A549 (cell line): ENCODE measurements around the gene FAAP100.

ENCODE experiments used
- CHD2 ChIP-seq: fragments of 150-350 bp; IDR thresholded peaks from 2 replicates; pipeline ENCODE4 v1.6.1; 2014; ENCODE audit warnings: low read length; ENCODE audit not compliant: partially characterized antibody
- ESRRA ChIP-seq: fragments of 150-350 bp; IDR thresholded peaks from 2 replicates; pipeline ENCODE4 v1.6.1; 2014; ENCODE audit warnings: mild to moderate bottlenecking, low read length, borderline replicate concordance
- MAFK ChIP-seq: fragments of 450-650 bp; IDR thresholded peaks from 2 replicates; pipeline ENCODE4 v1.6.1; 2014; ENCODE audit not compliant: partially characterized antibody
- MAZ ChIP-seq: fragments of 150-350 bp; IDR thresholded peaks from 2 replicates; pipeline ENCODE4 v1.6.1; 2014; ENCODE audit warnings: antibody characterized with exemption, low read depth, low read length, borderline replicate concordance
- POLR2A ChIP-seq: IDR thresholded peaks from 2 replicates; pipeline ENCODE4 v1.6.1; 2012; ENCODE audit warnings: mild to moderate bottlenecking, low read length
- RAD21 ChIP-seq, 2 experiments: fragments of >200 bp in 1 of 2; sonication (Bioruptor Twin) in 1 of 2; formaldehyde crosslinking in 1 of 2; IDR thresholded peaks in 1 of 2; conservative IDR thresholded peaks in 1 of 2; 2 replicates in 1 of 2; 3 replicates in 1 of 2; pipeline ENCODE4 v1.6.1; 2012 to 2018; ENCODE audit warnings: inconsistent platforms in 1 of 2
- RCOR1 ChIP-seq: fragments of 150-350 bp; IDR thresholded peaks from 2 replicates; pipeline ENCODE4 v1.6.1; 2014; ENCODE audit warnings: antibody characterized with exemption, low read length, low read depth
- RNF2 ChIP-seq: fragments of 200-600 bp; sonication (generic); IDR thresholded peaks from 2 replicates; pipeline ENCODE4 v1.6.1; 2016; ENCODE audit warnings: low read depth, mild to moderate bottlenecking, antibody characterized with exemption, moderate library complexity, borderline replicate concordance
- SREBF2 ChIP-seq: fragments of 450-650 bp; IDR thresholded peaks from 2 replicates; pipeline ENCODE4 v1.6.1; 2014; ENCODE audit warnings: mild to moderate bottlenecking, moderate library complexity
- ZNF302 ChIP-seq: fragments of 250-450 bp; sonication (Bioruptor Pico); IDR thresholded peaks from 2 replicates; pipeline ENCODE4 v1.9.0; 2021; ENCODE audit warnings: inconsistent platforms, mild to moderate bottlenecking, moderate library complexity
- TF ChIP-seq, protein P1 (sequence below): fragments of 450-650 bp; IDR thresholded peaks from 2 replicates; pipeline ENCODE4 v1.6.1; 2014; ENCODE audit warnings: antibody characterized with exemption
- TF ChIP-seq, protein P2 (sequence below): fragments of >200 bp; sonication (Bioruptor Twin); formaldehyde crosslinking; IDR thresholded peaks from 3 replicates; pipeline ENCODE4 v1.5.1; 2016
- TF ChIP-seq, protein P3 (sequence below): fragments of 150-350 bp; IDR thresholded peaks from 2 replicates; pipeline ENCODE4 v1.6.1; 2014; ENCODE audit warnings: low read depth, mild to moderate bottlenecking, low read length
- TF ChIP-seq, protein P4 (sequence below): IDR thresholded peaks from 2 replicates; pipeline ENCODE4 v1.6.1; 2012

DNA sequence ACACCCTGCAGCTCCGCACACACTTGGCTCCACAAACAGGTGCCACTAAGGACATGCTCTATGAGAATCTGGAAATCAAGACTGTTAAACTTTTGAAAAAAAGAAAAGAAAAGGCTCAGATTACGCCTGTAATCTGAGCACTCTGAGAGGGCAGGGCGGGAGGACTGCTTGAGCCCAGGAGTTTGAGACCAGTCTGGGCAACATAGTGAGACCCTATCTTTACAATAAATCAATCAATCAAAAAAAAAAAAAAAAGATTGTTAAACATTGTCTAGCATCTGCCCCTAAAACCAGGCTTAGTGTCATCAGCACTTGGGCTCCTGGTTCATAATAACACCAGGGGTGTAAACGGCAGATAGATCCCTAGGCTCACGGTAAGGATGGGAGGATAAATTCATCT lies 37.5 kb upstream of the FAAP100 start:
- no peak for TF ChIP-seq POLR2A
- TF ChIP-seq, protein P1, sequence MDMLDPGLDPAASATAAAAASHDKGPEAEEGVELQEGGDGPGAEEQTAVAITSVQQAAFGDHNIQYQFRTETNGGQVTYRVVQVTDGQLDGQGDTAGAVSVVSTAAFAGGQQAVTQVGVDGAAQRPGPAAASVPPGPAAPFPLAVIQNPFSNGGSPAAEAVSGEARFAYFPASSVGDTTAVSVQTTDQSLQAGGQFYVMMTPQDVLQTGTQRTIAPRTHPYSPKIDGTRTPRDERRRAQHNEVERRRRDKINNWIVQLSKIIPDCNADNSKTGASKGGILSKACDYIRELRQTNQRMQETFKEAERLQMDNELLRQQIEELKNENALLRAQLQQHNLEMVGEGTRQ, result no peak
- no peak for TF ChIP-seq CHD2
- TF ChIP-seq, protein P2, sequence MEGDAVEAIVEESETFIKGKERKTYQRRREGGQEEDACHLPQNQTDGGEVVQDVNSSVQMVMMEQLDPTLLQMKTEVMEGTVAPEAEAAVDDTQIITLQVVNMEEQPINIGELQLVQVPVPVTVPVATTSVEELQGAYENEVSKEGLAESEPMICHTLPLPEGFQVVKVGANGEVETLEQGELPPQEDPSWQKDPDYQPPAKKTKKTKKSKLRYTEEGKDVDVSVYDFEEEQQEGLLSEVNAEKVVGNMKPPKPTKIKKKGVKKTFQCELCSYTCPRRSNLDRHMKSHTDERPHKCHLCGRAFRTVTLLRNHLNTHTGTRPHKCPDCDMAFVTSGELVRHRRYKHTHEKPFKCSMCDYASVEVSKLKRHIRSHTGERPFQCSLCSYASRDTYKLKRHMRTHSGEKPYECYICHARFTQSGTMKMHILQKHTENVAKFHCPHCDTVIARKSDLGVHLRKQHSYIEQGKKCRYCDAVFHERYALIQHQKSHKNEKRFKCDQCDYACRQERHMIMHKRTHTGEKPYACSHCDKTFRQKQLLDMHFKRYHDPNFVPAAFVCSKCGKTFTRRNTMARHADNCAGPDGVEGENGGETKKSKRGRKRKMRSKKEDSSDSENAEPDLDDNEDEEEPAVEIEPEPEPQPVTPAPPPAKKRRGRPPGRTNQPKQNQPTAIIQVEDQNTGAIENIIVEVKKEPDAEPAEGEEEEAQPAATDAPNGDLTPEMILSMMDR, result no peak
- TF ChIP-seq MAZ, result no peak
- no peak for TF ChIP-seq RCOR1
- TF ChIP-seq RAD21 (conservative IDR thresholded peaks at IDR 0.05 in 1 of 2, IDR thresholded peaks at IDR 0.05 in 1 of 2), result no peak
- TF ChIP-seq ESRRA, result no peak
- TF ChIP-seq MAFK, result no peak
- TF ChIP-seq ZNF302 (CRISPR knock-in tag), result no peak
- TF ChIP-seq RNF2, result no peak
- TF ChIP-seq SREBF2, result no peak
- TF ChIP-seq, protein P3, sequence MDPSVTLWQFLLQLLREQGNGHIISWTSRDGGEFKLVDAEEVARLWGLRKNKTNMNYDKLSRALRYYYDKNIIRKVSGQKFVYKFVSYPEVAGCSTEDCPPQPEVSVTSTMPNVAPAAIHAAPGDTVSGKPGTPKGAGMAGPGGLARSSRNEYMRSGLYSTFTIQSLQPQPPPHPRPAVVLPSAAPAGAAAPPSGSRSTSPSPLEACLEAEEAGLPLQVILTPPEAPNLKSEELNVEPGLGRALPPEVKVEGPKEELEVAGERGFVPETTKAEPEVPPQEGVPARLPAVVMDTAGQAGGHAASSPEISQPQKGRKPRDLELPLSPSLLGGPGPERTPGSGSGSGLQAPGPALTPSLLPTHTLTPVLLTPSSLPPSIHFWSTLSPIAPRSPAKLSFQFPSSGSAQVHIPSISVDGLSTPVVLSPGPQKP, result no peak
- TF ChIP-seq, protein P4, sequence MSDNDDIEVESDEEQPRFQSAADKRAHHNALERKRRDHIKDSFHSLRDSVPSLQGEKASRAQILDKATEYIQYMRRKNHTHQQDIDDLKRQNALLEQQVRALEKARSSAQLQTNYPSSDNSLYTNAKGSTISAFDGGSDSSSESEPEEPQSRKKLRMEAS, result no peak
